Stimulated activated CD4-positive, alpha-beta T cell treated with anti-CD3 and anti-CD28 coated beads, Interleukin-1b, Interleukin-23, amount 100 ng/mL, for 1 hour (primary cell): ENCODE data around the gene ERGIC1.
"Not testable (repeated sequence)": the region's sequence is repeated elsewhere in the genome, so short reads cannot be mapped to it uniquely, and the experiment has no call there.

Experiments used
- DNase-seq, 2 donors: peaks; one replicate each; pipeline ENCODE4 v3.0.0-alpha.2; 2020; ENCODE audit warnings: low read depth in 2 of 2

The ERGIC1 gene

GRCh38 chr5:172801179-172801671 lies 32.8 kb upstream of the ERGIC1 start:
- DNase-seq: no peak

- no peak for DNase-seq
These were observed 31.9 kb upstream of the ERGIC1 start for GRCh38 chr5:172802112-172802511.

- DNase-seq: no peak
These were observed 31.4 kb upstream of the ERGIC1 start for GRCh38 chr5:172802567-172803176.

GRCh38 chr5:172805018-172805683 lies 28.9 kb upstream of the ERGIC1 start:
- no peak for DNase-seq

GRCh38 chr5:172805736-172806255 lies 28.3 kb upstream of the ERGIC1 start:
- no peak for DNase-seq

- DNase-seq: peak; percentile 41 to 72
These were observed 27.0 kb upstream of the ERGIC1 start for GRCh38 chr5:172806897-172807672.

- DNase-seq: no peak
These were observed 26.2 kb upstream of the ERGIC1 start for GRCh38 chr5:172807766-172808311.

- DNase-seq: no peak
These were observed 24.3 kb upstream of the ERGIC1 start for GRCh38 chr5:172809774-172810173.

GRCh38 chr5:172810996-172811395 lies 23.1 kb upstream of the ERGIC1 start:
- DNase-seq: not testable (repeated sequence)

- DNase-seq: no peak
These were observed 18.4 kb upstream of the ERGIC1 start for GRCh38 chr5:172815631-172816030.

- DNase-seq: no peak
These were observed 17.0 kb upstream of the ERGIC1 start for GRCh38 chr5:172816925-172817562.

GRCh38 chr5:172817664-172818063 lies 16.4 kb upstream of the ERGIC1 start:
- no peak for DNase-seq

GRCh38 chr5:172818081-172818480 lies 16.0 kb upstream of the ERGIC1 start:
- DNase-seq: no peak

- no peak for DNase-seq
These were observed 14.5 kb upstream of the ERGIC1 start for GRCh38 chr5:172819569-172819968.

- no peak for DNase-seq
These were observed 13.8 kb upstream of the ERGIC1 start for GRCh38 chr5:172820046-172820767.

- no peak for DNase-seq
These were observed 12.6 kb upstream of the ERGIC1 start for GRCh38 chr5:172821340-172821985.

GRCh38 chr5:172823840-172824362 lies 10.2 kb upstream of the ERGIC1 start:
- DNase-seq: no peak

- DNase-seq: no peak
These were observed 8.3 kb upstream of the ERGIC1 start for GRCh38 chr5:172825610-172826204.

GRCh38 chr5:172827841-172828240 lies 6.2 kb upstream of the ERGIC1 start:
- no peak for DNase-seq

GRCh38 chr5:172828911-172829431 lies 5.1 kb upstream of the ERGIC1 start:
- no peak for DNase-seq
